Tibial nerve (tissue), 3 donors: Measurements from ENCODE around the gene MSRB1.

Experiments used
- CTCF ChIP-seq, 5 experiments: fragments of 200-600 bp in 3 of 5; fragments of 450-650 bp in 2 of 5; sonication (generic) in 3 of 5; IDR thresholded peaks; one replicate each; pipeline ENCODE4 v1.5.1; 2016 to 2019; ENCODE audit warnings: antibody characterized with exemption in 5 of 5, mild to moderate bottlenecking in 3 of 5, moderate library complexity in 2 of 5
- POLR2A ChIP-seq, 2 donors: fragments of 450-650 bp; IDR thresholded peaks; one replicate each; pipeline ENCODE4 v1.6.1; 2017; ENCODE audit warnings: antibody characterized with exemption in 2 of 2, mild to moderate bottlenecking in 2 of 2, moderate library complexity in 2 of 2

- TF ChIP-seq CTCF (IDR thresholded peaks at IDR 0.05) (no peak), POLR2A (IDR thresholded peaks at IDR 0.05) (no peak)
Observed at GRCh38 chr16:1906846-1907165, 36.2 kb downstream of the MSRB1 start.
